ELR (cell line): Measurements from ENCODE around the gene KIAA0232.
"Not testable (repeated sequence)": the region's sequence is repeated elsewhere in the genome, so short reads cannot be mapped to it uniquely, and the experiment has no call there.

Experiments
- DNase-seq: peaks from one replicate; pipeline ENCODE4 v3.0.0-alpha.2; 2015; ENCODE audit warnings: low read depth

KIAA0232 gene

DNA sequence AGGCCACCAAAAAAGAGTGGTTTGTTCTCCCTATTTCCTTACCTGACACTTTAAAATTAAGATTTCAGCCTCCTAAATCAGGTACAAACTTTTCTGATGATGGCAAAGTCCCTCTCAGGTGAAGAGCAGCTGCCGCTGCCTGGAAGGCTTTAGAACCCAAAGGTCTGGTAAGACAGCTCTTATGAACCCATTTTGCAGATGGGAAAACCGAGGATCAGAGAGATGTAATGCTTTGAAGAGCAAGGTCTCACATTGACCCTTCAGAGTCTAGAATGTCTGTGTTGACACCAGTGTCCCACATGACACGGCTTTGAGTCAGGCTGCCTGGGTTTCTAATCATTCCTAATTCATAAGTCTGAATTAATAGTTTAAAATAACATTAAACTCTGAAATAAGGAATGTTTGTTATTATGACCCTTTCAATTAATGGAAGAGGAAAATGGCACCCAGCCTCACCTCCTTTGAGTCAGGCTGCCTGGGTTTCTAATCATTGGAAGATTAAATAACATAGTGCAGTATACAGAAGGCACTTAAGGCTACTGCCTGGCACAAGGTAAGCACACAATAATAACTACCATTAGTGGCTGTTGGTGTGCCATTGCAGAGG is 27.9 kb upstream of the KIAA0232 start:
- no peak for DNase-seq

DNA sequence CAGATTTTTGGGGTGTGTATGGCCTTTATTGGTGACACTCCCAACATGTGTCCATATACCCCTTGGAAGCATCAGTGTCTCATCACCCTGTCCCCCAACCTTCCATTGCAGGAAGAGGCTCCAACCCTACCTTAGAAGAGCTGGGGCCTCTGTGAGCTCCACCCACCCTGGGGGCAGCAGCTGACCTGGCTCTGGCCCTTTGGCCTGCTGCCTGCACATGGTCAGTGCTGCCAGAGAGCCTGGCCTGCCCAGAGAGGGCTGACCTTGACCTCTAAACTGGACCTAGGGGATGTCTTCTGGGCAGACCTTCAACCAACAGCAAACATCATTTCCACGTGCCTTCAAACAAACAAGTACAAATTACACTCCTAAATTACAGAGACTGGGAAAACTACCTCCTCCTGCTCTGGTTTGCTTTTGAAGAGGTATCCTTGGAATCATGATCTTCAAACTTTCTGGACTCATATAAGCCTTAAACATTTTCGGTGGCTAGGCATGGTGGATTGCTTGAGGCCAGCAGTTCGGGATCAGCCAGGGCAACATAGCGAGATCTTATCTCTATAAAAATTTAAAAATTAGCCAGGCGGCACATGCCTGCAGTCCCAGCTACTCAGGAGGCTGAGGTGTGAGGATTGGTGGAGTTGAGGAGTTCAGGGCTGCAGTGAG is 27.3 kb upstream of the KIAA0232 start:
- no peak for DNase-seq

DNA sequence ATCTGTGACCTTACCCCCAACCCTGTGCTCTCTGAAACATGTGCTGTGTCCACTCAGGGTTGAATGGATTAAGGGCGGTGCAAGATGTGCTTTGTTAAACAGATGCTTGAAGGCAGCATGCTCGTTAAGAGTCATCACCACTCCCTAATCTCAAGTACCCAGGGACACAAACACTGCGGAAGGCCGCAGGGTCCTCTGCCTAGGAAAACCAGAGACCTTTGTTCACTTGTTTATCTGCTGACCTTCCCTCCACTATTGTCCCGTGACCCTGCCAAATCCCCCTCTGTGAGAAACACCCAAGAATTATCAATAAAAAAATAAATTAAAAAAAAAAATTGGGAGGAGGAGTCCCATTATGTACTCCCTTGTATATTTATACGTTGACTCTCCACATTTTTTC is 26.2 kb upstream of the KIAA0232 start:
- DNase-seq, result not testable (repeated sequence)

DNA sequence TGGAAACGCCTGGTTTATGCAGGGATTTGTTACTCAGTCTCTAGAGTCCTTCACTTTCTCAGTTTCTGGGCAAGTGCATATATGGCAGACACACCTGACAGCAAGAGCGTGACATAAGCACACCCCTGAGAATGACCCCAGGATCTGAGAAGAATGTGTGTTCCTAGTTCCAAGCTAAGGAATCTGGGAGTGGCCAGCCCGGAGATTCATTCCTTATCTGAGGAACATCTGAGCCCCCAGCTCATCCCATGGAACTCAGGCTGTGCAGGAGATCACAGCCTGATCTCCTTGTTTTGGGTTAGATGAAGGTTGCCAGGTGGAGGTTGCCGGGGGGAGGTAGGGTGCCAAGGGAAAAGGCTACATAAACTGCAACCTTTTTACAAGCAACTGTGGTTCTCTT is 23.8 kb upstream of the KIAA0232 start:
- no peak for DNase-seq

DNA sequence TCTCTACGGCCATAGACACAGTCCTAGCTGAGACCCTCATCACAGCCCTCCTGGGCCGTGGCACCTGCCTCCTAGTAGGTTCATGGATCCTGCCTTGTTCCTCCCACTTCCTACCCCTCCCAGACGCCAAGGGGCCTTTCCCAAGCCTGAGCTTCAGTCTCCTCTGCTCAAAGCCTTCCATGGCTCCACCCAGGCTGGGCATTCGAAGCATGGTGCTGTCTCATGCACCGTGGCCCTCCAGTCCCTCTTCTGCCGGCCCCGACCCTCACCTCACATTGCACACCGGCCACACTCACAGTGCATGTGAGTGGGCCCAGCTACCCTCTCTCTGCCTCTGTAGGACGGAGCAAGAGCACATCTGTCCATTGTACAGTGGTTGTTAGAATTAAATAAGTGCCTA is 21.7 kb upstream of the KIAA0232 start:
- no peak for DNase-seq

DNA sequence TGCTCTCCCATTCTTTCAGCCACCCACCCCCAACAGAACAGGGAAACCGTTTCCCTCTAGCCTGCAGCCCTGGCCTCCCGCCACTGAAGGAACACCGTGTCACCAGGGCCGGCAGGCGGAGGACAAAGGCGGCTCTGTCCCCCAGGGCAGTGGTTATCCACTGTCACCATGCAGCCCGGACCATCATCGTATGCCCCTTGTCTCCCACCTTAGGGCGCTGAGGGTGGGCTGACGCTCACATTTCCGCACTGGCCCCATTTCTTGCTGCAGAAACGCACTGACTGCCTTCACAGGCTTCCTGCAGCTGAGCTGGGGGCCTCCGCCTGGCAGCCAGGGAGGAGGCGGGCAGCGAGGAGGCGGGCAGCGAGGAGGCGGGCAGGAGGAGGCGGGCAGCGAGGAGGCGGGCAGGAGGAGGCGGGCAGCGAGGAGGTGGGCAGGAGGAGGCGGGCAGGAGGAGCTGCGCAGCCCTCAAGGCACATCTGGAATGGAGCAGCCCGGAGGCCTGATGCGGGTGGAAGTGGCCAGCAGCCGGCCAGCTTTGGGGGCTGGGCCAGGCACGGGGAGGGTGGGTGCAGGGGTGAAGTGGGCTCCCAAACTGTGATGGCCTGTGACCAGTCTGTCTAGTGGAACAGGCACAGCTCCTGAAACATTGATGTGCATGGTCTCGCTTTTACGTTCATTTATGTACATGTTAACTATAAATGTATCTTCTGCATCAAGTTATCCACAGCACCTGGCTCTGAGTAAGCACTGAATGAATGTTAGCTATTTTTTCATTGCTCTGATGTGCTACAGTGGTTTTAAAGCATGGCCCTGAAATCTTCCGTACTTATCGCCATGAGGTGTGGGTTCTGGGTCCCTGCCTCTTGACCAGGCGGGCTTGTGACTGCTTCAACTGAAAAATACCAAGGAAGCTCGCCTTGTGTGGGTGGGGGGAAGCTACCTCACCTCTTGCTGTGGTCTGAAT is 20.6 kb upstream of the KIAA0232 start:
- no peak for DNase-seq

DNA sequence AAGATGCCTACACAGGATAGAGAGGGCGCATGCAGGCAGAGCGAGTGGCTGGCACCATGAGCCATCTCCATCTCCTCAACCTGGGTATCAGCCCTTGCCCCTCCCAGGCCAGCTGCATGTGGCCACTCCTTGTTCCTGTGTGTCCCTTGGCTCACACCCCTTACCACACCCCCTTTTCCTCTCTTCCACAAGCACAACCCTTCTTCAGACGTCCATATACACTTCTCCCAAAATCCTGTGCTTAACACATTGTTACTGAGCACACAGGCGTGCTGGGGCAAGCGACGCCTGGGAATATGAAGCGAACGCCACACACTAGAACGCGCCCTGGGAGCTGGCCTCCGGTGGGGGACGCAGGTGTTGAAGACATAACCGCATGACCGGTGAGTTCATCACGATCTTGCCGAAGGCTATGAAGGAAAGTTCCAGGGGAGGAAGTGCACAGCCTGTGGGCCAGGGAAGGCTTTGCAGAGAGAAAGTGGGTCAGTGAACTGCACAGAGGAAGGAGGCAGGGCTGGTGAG is 19.1 kb upstream of the KIAA0232 start:
- DNase-seq, result peak; percentile 48

DNA sequence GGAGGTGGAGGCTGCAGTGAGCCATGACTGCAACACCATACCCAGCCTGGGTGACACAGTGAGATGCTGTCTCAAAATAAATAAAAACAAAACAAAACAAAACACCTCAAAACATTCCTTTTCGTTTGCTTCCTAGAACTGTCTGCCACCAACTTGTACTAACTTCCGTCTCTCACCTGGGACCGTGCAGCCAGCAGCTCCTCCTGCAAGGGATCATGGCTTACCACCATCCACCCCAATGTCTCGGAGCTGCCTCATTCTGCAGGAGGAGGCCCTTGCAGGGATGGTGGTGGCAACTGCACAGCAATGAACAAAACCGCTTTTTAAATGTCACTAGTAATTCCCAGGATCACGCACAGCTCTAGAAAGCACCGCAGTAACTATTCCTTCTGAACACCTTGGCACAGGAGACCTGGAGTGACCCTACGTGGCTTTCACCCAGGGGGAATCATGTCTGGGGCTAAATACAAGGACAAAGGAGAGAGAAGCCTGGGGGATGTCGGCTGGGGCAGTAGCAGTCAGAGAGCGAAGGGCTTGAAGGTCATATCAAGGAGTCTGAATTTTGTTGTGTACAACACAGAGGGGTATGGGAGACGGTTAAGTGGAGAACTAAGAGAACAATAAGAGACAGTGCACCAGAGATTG is 17.4 kb upstream of the KIAA0232 start:
- DNase-seq, result no peak

DNA sequence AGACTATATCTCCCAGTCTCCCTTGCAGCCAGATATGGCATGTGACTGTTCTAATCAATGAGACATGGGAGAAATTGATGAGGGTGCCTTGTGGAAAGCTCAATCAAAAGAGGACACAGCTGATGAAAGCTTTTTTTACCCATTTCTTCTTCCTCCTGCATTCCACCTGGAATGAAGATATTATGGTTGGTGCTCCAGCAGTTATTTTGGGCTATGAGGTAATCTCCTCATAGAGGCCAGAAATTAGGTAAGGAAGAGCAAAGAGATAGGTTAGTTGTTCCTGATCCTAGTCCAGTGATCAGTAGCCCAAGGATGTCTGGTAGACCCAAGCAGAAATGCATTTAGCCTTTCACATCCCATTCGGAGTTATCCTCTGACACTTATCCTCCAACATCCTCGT is 16.8 kb upstream of the KIAA0232 start:
- no peak for DNase-seq

DNA sequence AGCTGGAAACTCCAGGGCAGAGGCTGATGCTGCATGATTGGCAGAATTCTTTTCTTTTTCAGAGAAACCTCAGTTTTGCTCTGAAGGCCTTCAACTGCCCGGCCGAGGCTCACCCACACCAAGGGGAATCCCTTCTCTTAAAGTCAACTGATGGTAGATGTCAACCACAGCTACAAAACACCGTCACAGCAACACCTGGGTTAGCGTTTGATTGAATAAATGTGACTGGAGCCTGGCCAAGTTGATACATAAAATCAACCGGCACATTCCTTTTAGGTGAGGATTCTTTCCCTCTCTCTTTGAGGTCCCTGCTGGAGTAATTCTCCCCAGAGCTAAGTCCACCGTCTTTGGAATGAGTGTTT is 15.2 kb upstream of the KIAA0232 start:
- DNase-seq, result no peak

DNA sequence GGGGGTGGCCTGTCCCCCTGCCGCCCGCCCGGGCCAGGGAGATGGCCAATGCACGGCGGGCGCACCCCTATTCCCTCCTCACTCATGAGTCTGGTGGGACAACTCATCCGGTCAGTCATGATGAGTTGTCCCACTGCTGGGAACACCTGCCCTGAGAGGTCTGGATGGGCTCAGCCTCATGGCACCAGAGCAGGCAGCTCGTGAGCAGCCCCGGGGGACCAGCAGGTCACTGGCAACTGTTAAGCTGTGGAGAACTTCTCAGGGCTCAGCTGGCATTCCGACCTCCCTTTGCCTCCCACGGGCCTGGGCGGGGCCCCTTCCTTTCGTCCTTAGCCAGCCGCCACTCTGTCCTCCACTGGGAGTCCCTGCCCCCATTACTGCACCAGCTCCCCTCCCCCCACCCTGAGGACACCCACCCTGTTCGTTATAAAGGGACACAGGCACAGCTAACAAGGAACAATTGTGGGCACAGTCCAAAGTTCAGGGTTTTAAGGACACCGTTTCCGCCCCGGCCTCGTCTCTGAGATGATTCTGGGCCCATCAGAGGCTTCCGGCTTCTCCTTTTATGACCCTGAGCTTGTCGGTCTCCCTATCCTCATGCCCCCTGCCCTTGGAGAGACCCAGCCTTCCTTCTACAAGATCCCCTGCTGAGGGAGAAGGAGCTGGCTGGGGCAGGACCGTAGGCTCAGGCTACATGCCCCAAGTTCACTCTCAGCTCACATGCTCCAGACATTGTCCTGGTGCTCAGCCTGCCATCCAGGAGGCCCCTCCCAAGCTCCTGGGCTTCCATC is 14.6 kb upstream of the KIAA0232 start:
- no peak for DNase-seq

DNA sequence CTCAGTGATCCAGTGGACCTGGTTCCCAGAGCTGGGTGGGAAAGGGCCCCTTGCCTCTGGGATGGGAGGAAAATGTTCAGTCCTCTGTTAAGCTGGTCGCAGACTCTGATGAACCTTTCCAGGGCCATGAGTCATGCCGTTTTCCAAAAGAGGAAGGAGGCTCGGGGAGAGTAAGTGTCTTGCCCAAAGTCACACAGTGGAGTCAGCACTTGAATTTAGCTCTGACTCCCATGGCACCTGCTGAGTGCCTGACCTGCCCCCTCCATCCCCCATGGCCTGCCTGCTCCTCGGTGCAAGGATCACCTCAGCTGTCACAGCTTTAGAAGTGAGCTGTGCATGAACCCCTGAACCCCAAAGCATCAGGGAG is 14.0 kb upstream of the KIAA0232 start:
- peak; percentile 50 for DNase-seq

DNA sequence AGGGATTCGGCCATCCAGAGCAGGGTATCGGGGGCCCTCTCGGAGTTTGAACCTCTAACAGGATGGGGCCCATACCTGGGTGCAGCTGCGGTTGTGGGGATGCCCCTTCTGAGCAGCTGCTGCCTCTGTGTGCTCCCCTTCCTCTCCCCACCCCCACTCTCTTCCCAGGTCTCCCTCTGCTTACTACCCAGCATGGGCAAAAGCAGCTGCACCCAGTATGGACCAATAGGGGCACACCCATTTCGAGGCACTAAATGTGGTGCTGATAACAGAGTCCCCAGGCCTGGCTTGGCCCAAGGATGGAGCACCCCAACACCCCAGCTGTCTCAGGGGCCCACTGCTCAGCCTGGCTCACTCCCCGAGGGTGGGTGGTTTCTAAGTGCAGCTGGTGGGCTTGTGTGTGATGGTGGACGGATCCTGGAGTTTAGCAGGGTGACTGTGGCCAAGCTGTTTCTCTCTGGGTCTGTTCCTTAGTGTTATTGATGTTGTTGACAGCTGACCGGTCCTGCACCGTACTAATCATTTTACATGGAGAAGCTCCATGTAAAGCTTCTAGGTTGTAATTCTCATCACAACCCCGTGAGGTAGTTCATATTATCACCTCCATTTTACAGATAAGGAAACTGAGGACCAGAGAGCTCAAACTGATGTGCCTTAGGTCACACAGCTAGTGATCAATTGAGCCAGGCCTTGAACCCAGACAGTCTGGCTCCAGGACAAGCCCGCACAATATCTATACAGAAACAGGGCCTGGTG is 13.1 kb upstream of the KIAA0232 start:
- no peak for DNase-seq

DNA sequence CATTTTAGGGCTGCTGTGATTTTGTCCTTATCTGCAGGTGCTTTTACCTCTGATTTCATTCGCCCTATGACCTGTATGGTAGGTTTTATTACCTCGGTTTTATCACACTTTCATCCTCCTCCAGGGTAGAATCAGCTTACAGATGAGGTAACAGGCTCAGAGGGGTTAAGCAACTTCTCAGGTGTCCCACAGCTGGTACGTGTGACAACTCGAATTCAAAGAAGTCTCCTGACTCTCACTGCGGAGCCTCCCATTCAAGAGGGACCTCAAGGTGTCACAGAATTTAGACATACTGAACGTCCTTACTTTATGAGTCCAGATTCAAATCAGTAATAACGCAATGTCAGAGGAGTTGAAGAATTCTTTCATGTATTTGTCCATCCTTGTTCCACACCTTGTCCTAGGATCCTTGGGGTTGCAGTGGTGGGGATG is 12.5 kb upstream of the KIAA0232 start:
- DNase-seq, result no peak

DNA sequence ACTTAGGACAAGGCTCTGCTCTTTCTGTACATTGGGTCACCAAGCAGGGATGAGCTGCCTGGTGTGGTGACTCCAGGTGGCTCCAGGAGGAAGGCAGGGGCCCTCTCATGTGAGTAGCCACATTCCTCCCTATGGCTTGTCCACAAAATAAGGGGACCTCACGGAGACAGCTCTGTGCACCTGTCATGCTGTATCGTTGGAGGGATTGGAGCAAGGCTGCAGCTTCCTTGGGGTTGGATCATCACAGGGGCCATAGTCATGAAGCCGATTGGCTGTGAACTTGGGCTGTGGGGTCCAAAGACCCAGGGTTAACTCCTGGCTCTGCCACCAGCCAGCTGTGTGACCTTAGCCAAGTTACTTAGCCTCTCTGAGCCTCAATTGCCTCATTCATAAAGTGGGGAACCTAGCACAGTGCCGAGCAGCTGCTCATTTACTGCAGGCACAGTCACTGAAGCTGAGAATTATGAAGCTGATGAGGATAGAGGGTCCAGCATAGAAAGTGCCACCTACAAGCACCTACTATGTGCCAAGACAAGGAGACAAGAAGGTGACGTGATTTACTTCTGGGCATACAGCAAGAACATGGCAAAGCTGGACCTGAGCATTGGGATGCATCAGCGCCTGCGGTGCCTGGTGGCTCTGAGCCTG is 11.8 kb upstream of the KIAA0232 start:
- DNase-seq, result no peak

DNA sequence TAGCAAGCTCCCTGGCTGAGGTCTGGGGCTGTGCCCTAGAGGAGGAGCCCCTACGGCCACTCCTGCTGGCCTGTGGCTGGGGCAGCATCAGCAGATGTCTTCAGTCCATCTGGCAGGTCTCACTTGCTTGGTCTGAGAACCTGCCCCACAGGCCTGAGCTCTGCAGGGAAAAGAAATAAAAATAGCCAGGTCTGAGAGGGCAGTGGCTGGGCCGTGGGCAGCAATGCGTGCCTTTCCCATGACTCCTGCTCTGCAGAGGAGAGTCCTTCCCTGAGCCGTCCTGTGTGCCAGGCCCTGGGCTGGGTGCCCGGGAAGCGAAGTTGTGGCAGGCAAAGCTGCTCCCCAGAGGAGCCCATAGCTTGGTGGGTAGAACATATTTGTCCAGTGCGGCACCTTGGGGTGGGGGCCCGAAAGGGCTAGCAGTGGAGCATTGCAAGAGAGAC is 11.3 kb upstream of the KIAA0232 start:
- DNase-seq, result no peak

DNA sequence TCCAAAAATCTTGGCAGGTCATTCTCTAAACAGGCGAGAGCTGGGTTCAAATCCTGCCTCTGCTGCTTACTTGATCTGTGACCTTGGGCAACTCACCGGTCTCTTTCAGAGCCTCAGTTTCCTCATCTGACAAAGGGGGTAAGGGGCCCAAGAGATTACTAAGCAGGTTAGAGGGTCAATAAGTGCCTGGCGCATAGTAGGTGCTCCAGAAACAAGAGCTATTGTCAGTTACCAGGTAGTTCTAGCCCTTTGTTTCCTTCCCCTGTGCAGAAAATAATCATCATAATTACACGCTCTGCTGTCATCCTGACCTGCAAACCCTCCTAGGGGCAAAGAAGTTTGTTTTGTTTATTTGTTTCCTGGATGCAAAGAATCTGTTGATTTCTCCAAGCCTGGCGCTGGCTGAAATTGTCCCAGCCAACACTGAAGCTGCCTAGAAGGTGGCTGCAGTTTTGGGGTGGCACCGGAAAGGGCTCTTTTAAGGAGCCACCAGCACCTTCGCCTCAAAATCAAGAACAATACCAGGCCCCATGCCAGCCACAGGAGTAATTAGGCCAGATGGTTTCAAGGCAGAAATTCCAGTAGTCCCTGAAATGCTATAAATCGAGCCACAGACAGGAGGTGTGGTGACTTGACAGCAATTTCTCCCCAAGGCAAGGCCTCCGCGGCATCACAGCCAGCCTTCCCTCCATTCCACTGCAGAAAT is 10.2 kb upstream of the KIAA0232 start:
- no peak for DNase-seq

DNA sequence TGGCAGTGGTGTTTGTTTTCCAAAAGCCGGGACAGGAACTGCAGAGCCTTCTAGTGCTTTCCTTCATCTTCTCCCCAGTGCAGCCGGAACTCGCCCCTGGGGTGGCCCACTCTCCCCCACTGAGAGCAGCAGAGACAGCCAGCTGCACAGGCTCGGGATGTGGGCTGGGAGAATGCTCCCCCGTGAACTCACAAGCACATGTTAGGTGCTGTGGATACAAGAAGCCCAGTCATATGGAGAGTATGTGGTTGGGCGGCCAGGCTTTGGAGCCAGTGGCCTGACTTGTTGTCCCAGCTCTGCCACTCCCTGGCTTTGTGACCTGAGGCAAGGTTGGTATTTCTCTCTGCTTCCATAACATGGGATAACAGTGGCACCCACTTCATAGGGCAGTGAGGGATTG is 9.4 kb upstream of the KIAA0232 start:
- DNase-seq, result no peak
